Erythroblast (primary cell): ENCODE measurements around the gene IFI27L2.

Source experiments
- DNase-seq, 2 experiments: peaks; one replicate each; lab custom pipeline; 2025; lab: John Stamatoyannopoulos, UW
- GATA1 ChIP-seq: IDR thresholded peaks from 2 replicates; pipeline ENCODE4 v1.6.1; 2011; ENCODE audit warnings: low read depth, mild to moderate bottlenecking, control low read depth, low read length, moderate library complexity
- POLR2A ChIP-seq: IDR thresholded peaks from 2 replicates; pipeline ENCODE4 v1.6.1; 2011; ENCODE audit warnings: mild to moderate bottlenecking, low read length

Gene IFI27L2

GRCh38 chr14:94138251-94138650 lies 8.8 kb upstream of the IFI27L2 start:
- DNase-seq = no peak
- TF ChIP-seq POLR2A (no peak), GATA1 (no peak)

- TF ChIP-seq GATA1 (no peak), POLR2A (no peak)
- peak; percentile 69 to 81 for DNase-seq
Measured at GRCh38 chr14:94136575-94137331, 7.3 kb upstream of the IFI27L2 start.

DNA sequence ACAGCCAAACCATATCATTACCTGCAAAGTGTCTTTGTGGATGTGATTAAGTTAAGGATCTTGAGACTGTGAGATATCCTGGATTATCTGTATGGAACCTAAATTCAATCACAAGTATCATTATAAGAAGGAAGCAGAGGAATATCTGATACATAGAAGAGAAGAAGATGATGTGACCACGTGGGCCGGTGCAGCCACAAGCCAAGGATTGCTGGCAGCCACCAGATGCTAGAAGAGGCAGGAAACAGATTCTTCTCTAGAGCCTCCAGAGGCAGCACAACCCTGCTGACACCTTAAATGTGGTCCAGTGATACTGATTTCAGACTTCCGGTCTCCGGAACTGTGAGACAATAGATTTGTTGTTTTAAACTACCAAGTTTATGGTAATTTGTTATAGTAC lies 6.1 kb upstream of the IFI27L2 start:
- no peak for DNase-seq
- TF ChIP-seq POLR2A = no peak

DNA sequence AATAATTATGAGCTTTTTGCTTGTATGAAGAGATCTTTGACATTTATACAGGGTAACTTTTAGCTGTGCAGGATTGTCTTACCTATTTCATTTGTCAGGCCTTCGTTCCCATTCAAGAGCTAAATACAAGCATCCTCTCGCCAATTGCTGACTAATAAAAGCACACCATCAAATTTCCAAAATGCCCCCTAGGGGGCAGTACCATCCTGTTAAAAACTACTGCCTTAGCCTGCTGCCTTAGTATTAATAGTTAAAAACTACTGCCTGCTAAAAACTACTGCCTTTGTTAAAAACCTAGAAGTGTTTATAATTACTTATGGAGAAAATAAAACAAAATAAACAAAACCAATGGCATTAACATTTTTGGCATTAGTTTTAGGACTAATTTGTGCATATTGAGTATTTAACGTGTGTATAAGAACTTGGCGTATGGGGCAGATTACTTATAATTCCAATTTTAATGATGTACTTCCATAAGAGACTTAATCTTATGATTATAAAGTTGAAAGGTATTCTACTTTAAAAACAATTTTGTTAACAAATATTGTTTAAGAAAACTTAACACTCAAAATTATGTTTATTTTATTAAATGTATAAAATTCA lies 3.0 kb upstream of the IFI27L2 start:
- peak; percentile 63 to 77 for DNase-seq
- TF ChIP-seq POLR2A (no peak), GATA1 (no peak)

GRCh38 chr14:94129758-94130414 lies 482 bp upstream of the IFI27L2 start:
- TF ChIP-seq GATA1 = no peak
- no peak for TF ChIP-seq POLR2A
- peak; percentile 16 to 43 for DNase-seq

GRCh38 chr14:94128216-94128839 lies 1.1 kb downstream of the IFI27L2 start:
- TF ChIP-seq POLR2A (no peak), GATA1 (no peak)
- no peak for DNase-seq

- DNase-seq = no peak
- TF ChIP-seq GATA1 (no peak), POLR2A (no peak)
Measured at GRCh38 chr14:94127330-94127729, 2.1 kb downstream of the IFI27L2 start.

DNA sequence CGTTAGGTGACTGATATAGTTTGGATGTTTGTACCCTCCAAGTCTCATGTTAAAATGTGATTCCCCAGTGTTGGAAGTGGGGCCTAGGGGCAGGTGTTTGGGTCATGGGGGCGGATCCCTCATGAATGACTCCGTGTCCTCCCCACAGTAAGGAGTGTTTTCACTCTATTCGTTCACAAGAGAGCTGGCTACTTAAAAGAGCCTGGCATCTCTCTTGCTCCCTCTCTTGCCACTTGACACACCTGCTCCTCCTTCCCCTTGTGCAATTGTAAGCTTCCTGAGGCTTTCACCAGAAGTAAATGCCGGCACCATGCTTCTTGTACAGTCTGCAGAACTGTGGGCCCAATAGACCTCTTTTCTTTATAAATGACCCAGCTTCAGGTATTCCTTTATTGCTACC lies 2.6 kb downstream of the IFI27L2 start:
- DNase-seq = no peak

DNA sequence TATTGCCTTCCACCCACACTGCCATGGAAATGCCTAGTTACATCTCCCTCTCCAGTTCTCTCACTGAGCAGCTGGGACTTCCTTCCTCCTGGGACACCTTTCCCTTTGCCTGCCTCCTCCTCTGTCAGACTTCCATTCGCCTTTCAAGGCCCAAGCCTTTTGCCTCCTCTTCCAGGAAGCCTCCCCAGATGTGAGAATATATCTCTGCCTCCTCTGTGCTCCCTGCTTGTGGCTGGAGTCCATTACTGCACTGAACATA lies 3.1 kb downstream of the IFI27L2 start:
- TF ChIP-seq POLR2A (no peak), GATA1 (no peak)
- no peak for DNase-seq

More for the DNA sequence above, 2.6 kb downstream of the IFI27L2 start:
- TF ChIP-seq POLR2A (no peak), GATA1 (no peak)

GRCh38 chr14:94125659-94126418 lies 3.6 kb downstream of the IFI27L2 start:
- DNase-seq = no peak
- TF ChIP-seq POLR2A = no peak
- no peak for TF ChIP-seq GATA1

GRCh38 chr14:94124582-94125377 lies 4.6 kb downstream of the IFI27L2 start:
- no peak for TF ChIP-seq POLR2A
- TF ChIP-seq GATA1 = no peak
- no peak for DNase-seq

- DNase-seq = no peak
- TF ChIP-seq GATA1 (no peak), POLR2A (no peak)
Measured at GRCh38 chr14:94123868-94124267, 5.5 kb downstream of the IFI27L2 start.

- TF ChIP-seq POLR2A (no peak), GATA1 (no peak)
- no peak for DNase-seq
Measured at GRCh38 chr14:94123296-94123695, 6.1 kb downstream of the IFI27L2 start.

DNA sequence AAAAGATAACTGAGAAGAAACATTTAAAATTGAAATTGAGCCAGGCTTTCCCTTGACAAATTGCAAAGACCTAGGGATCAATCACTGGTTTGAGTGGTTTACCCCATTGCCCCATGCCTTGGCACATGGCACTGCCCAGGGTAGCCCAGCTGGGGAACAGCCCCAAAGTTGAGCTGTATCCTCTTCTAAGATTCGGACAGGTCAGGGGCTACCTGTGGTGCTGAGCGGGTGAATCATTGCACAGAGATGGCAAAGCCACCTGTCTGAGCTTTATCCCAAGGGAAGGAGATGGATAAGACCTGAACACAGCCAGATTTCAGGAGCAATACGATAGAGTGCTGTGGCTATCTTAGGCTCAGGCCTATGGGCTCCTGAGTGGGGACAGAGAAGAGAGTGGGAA lies 7.0 kb downstream of the IFI27L2 start:
- DNase-seq = no peak
- TF ChIP-seq POLR2A (no peak), GATA1 (no peak)
